Endothelial cell of umbilical vein (primary cell): ENCODE results near the gene CTAG1A. TPM values are rescaled to one million over a fixed set of nuclear protein-coding genes. Genes with fewer than 3 reads are reported as not detected.
A peak's percentile ranks its signal among the peaks of the same experiment; 100 is the strongest.

Experiments
- BruUV-seq: library from RNA; stranded (reverse); fragments of 400-500 nt; replicated peaks from 2 replicates; lab custom pipeline; 2021; lab: Mats Ljungman, UMichigan
- CTCF ChIA-PET: fragments of 300-600, 350-600 bp; sonication (Branson Sonifier 250); formaldehyde crosslinking; loops from one replicate; lab custom pipeline; 2021; ENCODE audit warnings: antibody characterized with exemption, inconsistent platforms; lab: Charles Lee
- POLR2A ChIA-PET: fragments of 300-600, 350-600 bp; sonication (Branson Sonifier 250); formaldehyde crosslinking; loops from one replicate; lab custom pipeline; 2021; ENCODE audit warnings: antibody characterized with exemption, inconsistent platforms; lab: Charles Lee
- DNase-seq: peaks from one replicate; pipeline ENCODE4 v3.0.0-alpha.2; 2011; ENCODE audit warnings: low read depth, low spot score
- FAIRE-seq: peaks from 2 replicates; lab custom pipeline; 2011; peaks lifted over from hg19 to GRCh38; lab: Jason Lieb, UNC
- H2AFZ ChIP-seq: 2 replicates; pipeline ENCODE4 v1.6.0; 2012; ENCODE audit warnings: low read depth, low read length, control low read depth, inconsistent platforms
- H3K27ac ChIP-seq: 2 replicates; pipeline ENCODE4 v1.5.1; 2011; ENCODE audit warnings: low read depth, mild to moderate bottlenecking, control low read depth, low read length, moderate library complexity; ENCODE audit not compliant: insufficient read depth
- H3K27me3 ChIP-seq, 2 experiments: 2 replicates each; pipeline versions ENCODE4 v1.6.0 to v1.6.1; 2011; ENCODE audit warnings: low read length in 2 of 2, mixed read lengths in 1 of 2; ENCODE audit not compliant: control insufficient read depth in 2 of 2, insufficient read depth in 2 of 2
- H3K36me3 ChIP-seq, 2 experiments: 2 replicates in 1 of 2; 3 replicates in 1 of 2; pipeline ENCODE4 v1.5.1; 2011; ENCODE audit warnings: low read length in 2 of 2, mild to moderate bottlenecking in 1 of 2, moderate library complexity in 1 of 2; ENCODE audit not compliant: control insufficient read depth in 2 of 2, insufficient read depth in 2 of 2; ENCODE audit errors: extremely low read depth in 1 of 2
- H3K4me1 ChIP-seq: 3 replicates; pipeline ENCODE4 v1.5.1; 2011; ENCODE audit warnings: mild to moderate bottlenecking, low read length; ENCODE audit not compliant: control insufficient read depth, insufficient read depth; ENCODE audit errors: extremely low read depth
- H3K4me2 ChIP-seq: 2 replicates; pipeline ENCODE4 v1.6.1; 2011; ENCODE audit warnings: low read length, control low read depth, mixed read lengths; ENCODE audit not compliant: insufficient read depth
- H3K4me3 ChIP-seq, 3 experiments: fragments of 200-600 bp in 1 of 3; sonication (generic), shearing (Covaris generic) in 1 of 3; replicated peaks in 1 of 3; 2 replicates each; pipeline ENCODE4 v1.5.1; 2011 to 2016; ENCODE audit warnings: control low read depth in 3 of 3, low read length in 3 of 3, mild to moderate bottlenecking in 2 of 3, inconsistent platforms in 1 of 3, low read depth in 1 of 3, moderate library complexity in 1 of 3; ENCODE audit not compliant: insufficient read depth in 1 of 3
- H3K79me2 ChIP-seq: 2 replicates; pipeline ENCODE4 v1.6.0; 2012; ENCODE audit warnings: low read length, inconsistent platforms; ENCODE audit not compliant: control insufficient read depth, insufficient read depth
- H3K9ac ChIP-seq: replicated peaks from 2 replicates; pipeline ENCODE3; 2011; ENCODE audit warnings: low read length, control low read depth; ENCODE audit not compliant: insufficient read depth; ENCODE audit errors: extremely low read depth
- H3K9me1 ChIP-seq: replicated peaks from 3 replicates; pipeline ENCODE4 v1.6.0; 2011; ENCODE audit warnings: mild to moderate bottlenecking, low read length; ENCODE audit not compliant: control insufficient read depth, insufficient read depth; ENCODE audit errors: extremely low read depth
- H3K9me3 ChIP-seq: replicated peaks from 2 replicates; pipeline ENCODE4 v1.5.1; 2012; ENCODE audit warnings: low read length, inconsistent platforms; ENCODE audit not compliant: control insufficient read depth, insufficient read depth
- H4K20me1 ChIP-seq: replicated peaks from 2 replicates; pipeline ENCODE3; 2011; ENCODE audit warnings: mild to moderate bottlenecking, low read length; ENCODE audit not compliant: control insufficient read depth, insufficient read depth; ENCODE audit errors: extremely low read depth
- CTCF ChIP-seq, 2 donors: IDR thresholded peaks; 1 replicate in 1 of 2; 2 replicates in 1 of 2; pipeline ENCODE4 v1.5.1; 2011; ENCODE audit warnings: low read length in 2 of 2, mild to moderate bottlenecking in 2 of 2, moderate library complexity in 2 of 2, control low read depth in 1 of 2, inconsistent platforms in 1 of 2, low read depth in 1 of 2; ENCODE audit not compliant: insufficient read depth in 1 of 2; ENCODE audit errors: extremely low read depth in 1 of 2
- EZH2 ChIP-seq: IDR thresholded peaks from 2 replicates; pipeline ENCODE4 v1.6.1; 2012; ENCODE audit warnings: borderline replicate concordance, low read depth, mild to moderate bottlenecking, moderate library complexity, low read length, inconsistent platforms; ENCODE audit not compliant: severe bottlenecking
- FOS ChIP-seq: IDR thresholded peaks from 2 replicates; pipeline ENCODE4 v1.6.1; 2011; ENCODE audit warnings: mild to moderate bottlenecking, low read length, moderate library complexity, borderline replicate concordance; ENCODE audit not compliant: insufficient read depth
- GATA2 ChIP-seq: IDR thresholded peaks from 2 replicates; pipeline ENCODE4 v1.7.0; 2011; ENCODE audit warnings: low read depth, mild to moderate bottlenecking, moderate library complexity, mixed read lengths, low read length; ENCODE audit not compliant: insufficient read length, insufficient read depth
- JUN ChIP-seq: IDR thresholded peaks from 2 replicates; pipeline ENCODE4 v1.6.1; 2011; ENCODE audit warnings: borderline replicate concordance, low read depth; ENCODE audit not compliant: insufficient read length, insufficient read depth
- MAX ChIP-seq: IDR thresholded peaks from 2 replicates; pipeline ENCODE4 v1.6.1; 2011; ENCODE audit not compliant: insufficient read depth, insufficient read length
- MYC ChIP-seq: IDR thresholded peaks from one replicate; pipeline ENCODE4 v1.6.1; 2011; ENCODE audit warnings: mild to moderate bottlenecking, low read depth, low read length
- POLR2A ChIP-seq: IDR thresholded peaks from 2 replicates; pipeline ENCODE4 v1.6.1; 2012; ENCODE audit warnings: low read depth, mild to moderate bottlenecking, control low read depth, low read length
- POLR2AphosphoS5 ChIP-seq: IDR thresholded peaks from 2 replicates; pipeline ENCODE4 v1.6.1; 2012; ENCODE audit warnings: low read depth, mild to moderate bottlenecking, control low read depth, low read length, moderate library complexity; ENCODE audit not compliant: insufficient read depth
- dilution Hi-C: fragments of 300-500 bp; cut with MboI; formaldehyde crosslinking; loops from one replicate; pipeline ENCODE4 v1.15.0; 2019; ENCODE audit warnings: low sequenced_read_pairs; ENCODE audit not compliant: extremely low pct_ligation_motif_present
- intact Hi-C: fragments of 100-400 bp; cut with micrococcal nuclease; formaldehyde crosslinking; loops from one replicate; pipeline ENCODE4 v1.10.0; 2022
- polyA plus RNA-seq, 4 experiments: library from polyadenylated mRNA; depleted of rRNA in 3 of 4; stranded (reverse) in 3 of 4; unstranded in 1 of 4; fragments of >200 nt; gene quantifications; 2 replicates each; pipeline versions ENCODE4 v1.2.1 to v1.2.3, GENCODE V29; 2011 to 2012; ENCODE audit warnings: missing spikeins in 1 of 4
- total RNA-seq: library from RNA; stranded (reverse); gene quantifications from 2 replicates; pipeline ENCODE4 v1.2.3, GENCODE V29; 2021

Gene CTAG1A
- total and polyA plus RNA-seq, 2 donors (not counting 3 experiments of a cell fraction or from before 2014, with no cell fraction given), result not detected

GRCh38 chrX:154540897-154541535, 43.9 kb upstream of the CTAG1A start:
- no peaks in the 10 kb centered on the region for H3K9me1 ChIP-seq
- peaks cover 25% of the 10 kb centered on the region for H3K4me1 ChIP-seq
- no peak overlapping the region for H2AFZ ChIP-seq
- intact Hi-C loops, result no loop called here
- H3K79me2 ChIP-seq, result peaks cover 45% of the 10 kb centered on the region
- H3K27ac ChIP-seq, result peak overlapping the region; percentile 100
- H3K4me2 ChIP-seq, result no peak overlapping the region
- no peaks in the 10 kb centered on the region for H3K9me3 ChIP-seq
- CTCF ChIA-PET, result interaction anchor here (0.9 kb wide), 1 partner anchor 14 kb away, joined by 3 read pairs; no protein-coding TSS in a partner anchor
- DNase-seq, result no peak
- dilution Hi-C loops, result no loop called here
- no peak for FAIRE-seq
- H3K36me3 ChIP-seq, result no peaks in the 10 kb centered on the region
- POLR2A ChIA-PET, result interaction anchor here (0.7 kb wide), 1 partner anchor 162 kb away, joined by 3 read pairs; the partner anchor contains the start of gene EMD
- no TSS peak for BruUV-seq
- H3K9ac ChIP-seq, result peak overlapping the region; percentile 67
- H3K4me3 ChIP-seq, result no peak overlapping the region
- no peaks in the 10 kb centered on the region for H4K20me1 ChIP-seq
- no peak for TF ChIP-seq FOS
- no peak for TF ChIP-seq CTCF (IDR thresholded peaks at IDR 0.05; ENCODE audit: extremely low read depth in 1 of 2, insufficient read depth in 1 of 2, low read depth in 1 of 2, low read length in 2 of 2)
- H3K27me3 ChIP-seq, result no peaks in the 10 kb centered on the region

- Histone ChIP-seq H3K9me1 (no peaks in the 10 kb centered on the region), H3K9me3 (no peaks in the 10 kb centered on the region), H3K27me3 (no peaks in the 10 kb centered on the region), H3K4me1 (peaks cover 29% of the 10 kb centered on the region), H2AFZ (no peak overlapping the region), H3K9ac (peak overlapping the region; percentile 67), H3K79me2 (peaks cover 49% of the 10 kb centered on the region), H3K4me3 (no peak overlapping the region), H3K36me3 (no peaks in the 10 kb centered on the region), H3K27ac (peak overlapping the region; percentile 100), H4K20me1 (no peaks in the 10 kb centered on the region), H3K4me2 (peak overlapping the region; percentile 29)
- dilution Hi-C loops (no loop called here), intact Hi-C loops (no loop called here)
- CTCF ChIA-PET, result interaction anchor here (1.2 kb wide), 1 partner anchor 168 kb away, joined by 3 read pairs; no protein-coding TSS in a partner anchor
- FAIRE-seq (no peak), DNase-seq (no peak)
- no TSS peak for BruUV-seq
- no peak for TF ChIP-seq MAX
- TF ChIP-seq POLR2A, result no peak
- no peak for TF ChIP-seq JUN
- TF ChIP-seq POLR2AphosphoS5, result no peak
- TF ChIP-seq MYC, result no peak
- TF ChIP-seq GATA2, result no peak
- no peak for TF ChIP-seq FOS
- TF ChIP-seq EZH2, result no peak
- no peak for TF ChIP-seq CTCF (IDR thresholded peaks at IDR 0.05; ENCODE audit: extremely low read depth in 1 of 2, insufficient read depth in 1 of 2, low read depth in 1 of 2, low read length in 2 of 2)
- POLR2A ChIA-PET, result interaction anchor here (0.7 kb wide), 1 partner anchor 163 kb away, joined by 3 read pairs; the partner anchor contains the start of gene EMD
Observed at GRCh38 chrX:154541589-154541895, 43.4 kb upstream of the CTAG1A start.
